Stimulated activated CD8-positive, alpha-beta memory T cell treated with anti-CD3 and anti-CD28 coated beads, Interleukin-15, amount 100 ng/mL, for 1 hour (primary cell): ENCODE measurements around the gene MYPOP.
"Not testable (repeated sequence)": the region's sequence is repeated elsewhere in the genome, so short reads cannot be mapped to it uniquely, and the experiment has no call there.

Experiments used
- DNase-seq: peaks from one replicate; pipeline ENCODE4 v3.0.0-alpha.2; 2020; ENCODE audit warnings: low read depth

The MYPOP gene

DNA sequence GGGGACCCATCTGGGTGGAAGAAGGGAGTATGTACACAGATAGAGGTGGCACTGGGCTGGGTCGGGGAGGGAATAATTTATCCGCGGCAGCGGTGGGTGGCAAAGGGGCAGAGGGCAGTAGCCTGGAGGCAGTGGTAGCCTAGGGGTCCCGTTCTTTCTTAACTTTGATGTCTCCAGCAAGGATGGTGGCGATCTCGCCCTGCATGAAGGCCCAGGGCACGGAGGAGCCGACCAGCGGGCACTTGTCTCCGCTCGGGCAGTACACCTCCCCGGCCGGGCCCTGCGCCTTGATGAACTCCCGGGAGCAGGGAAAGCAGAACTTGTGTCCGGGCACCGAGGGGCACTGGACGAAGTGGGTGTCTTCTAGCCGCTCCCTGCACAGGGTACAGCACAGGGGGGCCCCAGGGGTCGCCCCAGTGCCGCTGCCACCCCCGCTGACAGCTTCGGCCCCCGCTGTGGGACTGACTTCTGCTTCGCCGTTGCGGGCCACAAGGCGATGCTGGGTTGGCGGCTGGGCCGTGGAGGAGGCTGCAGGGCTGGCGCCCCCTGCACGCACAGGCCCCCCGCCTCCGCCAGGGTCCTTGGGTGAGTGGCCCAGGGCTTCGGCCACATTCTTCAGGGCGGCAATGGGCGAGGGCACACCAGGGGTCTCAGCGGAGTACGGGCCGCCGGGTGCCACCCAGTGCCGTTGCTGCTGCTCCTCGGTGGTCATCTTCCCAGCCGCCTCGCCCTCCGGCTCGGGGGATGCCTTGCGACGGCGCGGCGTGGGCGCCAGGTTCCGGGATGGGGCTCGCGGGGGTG, 18.3 kb downstream of the MYPOP start:
- no peak for DNase-seq

- no peak for DNase-seq
Observed at GRCh38 chr19:45883586-45883880, 18.9 kb downstream of the MYPOP start.

GRCh38 chr19:45882652-45883585, 19.5 kb downstream of the MYPOP start:
- peak; percentile 57 for DNase-seq

- no peak for DNase-seq
Observed at GRCh38 chr19:45881909-45882528, 20.4 kb downstream of the MYPOP start.

- no peak for DNase-seq
Observed at GRCh38 chr19:45881082-45881908, 21.1 kb downstream of the MYPOP start.

DNA sequence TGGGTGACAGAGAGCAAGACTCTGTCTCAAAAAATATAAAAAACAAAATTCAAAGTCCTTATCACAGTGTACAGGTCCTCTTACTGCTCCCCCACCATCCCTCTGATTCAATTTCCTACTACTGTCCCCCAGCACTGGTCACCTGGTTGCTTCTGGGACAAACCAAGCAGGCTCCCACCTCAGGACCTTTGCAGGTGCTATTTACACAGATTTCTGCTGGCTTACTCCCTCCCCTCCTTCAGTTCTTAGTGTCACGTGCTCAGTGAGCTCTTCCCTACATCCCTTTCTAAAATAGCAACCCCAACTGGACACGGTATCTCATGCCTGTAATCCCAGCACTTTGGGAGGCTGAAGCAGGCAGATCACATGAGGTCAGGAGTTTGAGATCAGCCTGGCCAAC, 22.4 kb downstream of the MYPOP start:
- DNase-seq: no peak

GRCh38 chr19:45879055-45879454, 23.4 kb downstream of the MYPOP start:
- no peak for DNase-seq

DNA sequence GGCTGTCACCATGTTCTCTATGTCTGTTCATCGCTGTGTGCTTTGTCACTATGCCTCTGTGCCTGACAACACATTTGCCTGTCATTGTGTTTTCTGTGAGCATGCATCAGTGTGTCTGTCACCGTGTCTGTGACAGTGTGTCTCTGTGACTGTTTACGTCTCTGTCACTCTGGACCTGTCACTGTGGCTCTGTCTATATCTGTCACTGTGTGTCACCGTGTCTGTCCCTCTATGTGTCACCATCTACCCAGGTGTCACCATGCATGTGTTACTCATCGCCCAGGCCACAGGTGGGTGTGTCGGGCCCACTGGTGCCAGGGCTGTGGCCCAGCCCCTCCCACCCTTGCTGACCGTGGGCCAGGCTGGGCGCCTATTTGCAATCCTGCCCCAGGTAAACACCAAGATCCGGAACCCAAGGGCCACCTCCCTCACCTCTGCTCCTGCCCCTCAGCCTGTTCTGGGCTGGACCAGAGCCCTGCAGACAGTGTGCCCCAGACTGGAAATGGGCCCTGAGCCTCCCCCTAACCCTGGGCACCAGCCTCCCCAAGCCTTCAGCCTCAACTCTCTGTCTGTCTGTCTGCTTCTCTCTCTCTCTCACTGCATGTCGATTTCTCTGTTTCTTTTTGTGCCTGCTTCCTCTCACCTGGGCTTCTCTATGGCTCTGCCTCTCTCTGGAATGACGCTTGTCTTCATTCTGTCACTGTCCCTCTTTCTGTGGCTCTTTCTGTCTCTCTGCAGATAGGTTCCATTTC, 24.2 kb downstream of the MYPOP start:
- DNase-seq: no peak

DNA sequence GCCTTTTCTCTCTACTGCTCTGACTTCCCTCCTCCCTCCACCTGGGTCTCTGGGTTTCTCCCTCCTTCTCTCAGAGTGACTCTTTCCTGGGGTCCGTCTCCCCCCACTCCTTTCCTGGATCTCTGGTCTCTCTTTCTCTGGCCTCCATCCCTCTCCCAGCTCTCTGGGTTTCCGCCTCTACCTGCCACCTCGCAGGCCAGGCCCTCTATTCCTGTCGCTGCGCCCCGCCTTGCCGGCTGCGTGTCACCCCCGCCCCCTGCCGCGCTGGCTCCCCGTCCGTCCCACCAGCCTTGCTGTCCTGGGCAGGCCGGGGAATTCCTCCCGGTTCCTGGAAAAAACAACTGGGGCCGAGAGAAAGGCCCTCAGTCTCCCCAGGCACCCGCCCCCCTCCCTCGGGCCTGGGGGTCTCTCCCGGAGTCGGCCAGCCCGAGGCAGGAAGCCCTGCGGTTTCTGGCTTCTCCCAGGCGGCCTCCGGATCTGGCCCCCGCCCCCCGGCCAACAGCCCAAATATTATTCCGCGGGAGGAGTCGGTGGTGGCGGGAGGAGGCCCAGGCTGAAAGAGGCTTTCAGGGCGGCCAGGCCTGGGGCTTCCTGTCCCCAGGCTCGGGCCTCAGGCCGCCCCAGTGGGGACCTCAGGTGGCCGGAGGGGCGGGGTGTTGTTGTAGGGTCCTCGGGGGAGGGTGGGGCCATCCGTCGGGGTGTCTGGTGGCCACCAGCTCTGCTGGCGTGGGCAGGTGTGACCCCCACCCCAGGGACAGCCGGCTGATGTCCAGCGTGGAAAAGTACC, 25.8 kb downstream of the MYPOP start:
- no peak for DNase-seq

- DNase-seq: no peak
Observed at GRCh38 chr19:45876161-45876410, 26.3 kb downstream of the MYPOP start.

DNA sequence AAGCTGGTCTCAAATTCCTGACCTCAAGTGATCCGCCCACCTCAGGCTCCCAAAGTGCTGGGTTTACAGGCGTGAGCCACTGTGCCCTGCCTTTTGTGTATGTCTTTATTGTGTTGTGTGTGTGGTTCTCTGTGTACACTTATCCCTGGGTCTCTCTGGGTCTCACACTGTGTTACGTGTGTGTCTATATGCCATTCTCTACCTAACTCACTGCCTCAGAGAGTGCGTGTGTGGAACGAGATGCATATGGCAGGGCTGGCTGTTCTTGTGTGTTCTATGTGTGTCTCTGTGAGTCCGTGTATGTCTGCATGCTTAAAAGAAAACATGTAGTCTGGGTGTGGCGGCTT, 27.8 kb downstream of the MYPOP start:
- no peak for DNase-seq

DNA sequence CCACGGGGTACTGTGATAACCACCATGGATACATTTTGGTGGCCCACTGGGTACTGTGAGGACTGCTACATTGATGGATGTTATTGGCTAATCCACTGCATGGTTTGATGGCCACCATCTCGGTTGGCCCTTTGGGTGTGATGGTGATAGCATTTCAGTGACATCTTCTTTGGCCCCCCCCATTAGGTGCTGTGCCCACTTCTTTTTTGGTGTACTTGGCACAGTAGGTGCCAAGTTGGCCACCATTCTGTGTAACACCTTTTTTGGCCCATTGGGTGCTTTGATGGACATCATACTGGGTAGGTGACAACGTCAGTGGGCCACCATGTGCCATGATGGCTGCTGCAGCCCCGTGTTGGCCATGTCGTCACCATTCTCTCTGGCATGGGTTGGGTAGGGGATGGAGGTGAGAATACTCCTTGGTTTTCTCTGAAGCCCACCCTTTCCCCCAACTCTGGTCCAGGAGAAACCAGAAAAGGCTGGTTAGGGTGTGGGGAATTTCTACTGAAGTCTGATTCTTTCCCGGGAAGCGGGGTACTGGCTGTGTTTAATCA, 29.1 kb downstream of the MYPOP start:
- no peak for DNase-seq

GRCh38 chr19:45872095-45872919, 30.1 kb downstream of the MYPOP start:
- DNase-seq: no peak

- DNase-seq: no peak
Observed at GRCh38 chr19:45870798-45871197, 31.6 kb downstream of the MYPOP start.

DNA sequence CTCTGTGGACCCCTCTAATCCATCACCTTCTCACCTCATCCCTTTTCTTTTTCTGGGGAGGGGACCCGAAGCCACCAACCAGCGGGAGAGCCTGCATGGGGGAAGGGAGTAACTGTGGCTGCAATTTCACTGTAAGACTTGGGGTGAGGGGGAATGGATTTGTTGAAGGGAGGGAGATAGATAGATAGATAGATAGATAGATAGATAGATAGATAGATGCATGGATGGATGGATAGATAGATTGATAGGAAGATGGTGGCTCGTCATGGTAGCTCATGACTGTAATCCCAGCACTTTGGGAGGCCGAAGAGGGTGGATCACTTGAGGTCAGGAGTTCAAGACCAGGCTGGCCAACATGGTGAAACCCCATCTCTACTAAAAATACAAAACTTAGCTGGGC, 35.2 kb downstream of the MYPOP start:
- DNase-seq: not testable (repeated sequence)

DNA sequence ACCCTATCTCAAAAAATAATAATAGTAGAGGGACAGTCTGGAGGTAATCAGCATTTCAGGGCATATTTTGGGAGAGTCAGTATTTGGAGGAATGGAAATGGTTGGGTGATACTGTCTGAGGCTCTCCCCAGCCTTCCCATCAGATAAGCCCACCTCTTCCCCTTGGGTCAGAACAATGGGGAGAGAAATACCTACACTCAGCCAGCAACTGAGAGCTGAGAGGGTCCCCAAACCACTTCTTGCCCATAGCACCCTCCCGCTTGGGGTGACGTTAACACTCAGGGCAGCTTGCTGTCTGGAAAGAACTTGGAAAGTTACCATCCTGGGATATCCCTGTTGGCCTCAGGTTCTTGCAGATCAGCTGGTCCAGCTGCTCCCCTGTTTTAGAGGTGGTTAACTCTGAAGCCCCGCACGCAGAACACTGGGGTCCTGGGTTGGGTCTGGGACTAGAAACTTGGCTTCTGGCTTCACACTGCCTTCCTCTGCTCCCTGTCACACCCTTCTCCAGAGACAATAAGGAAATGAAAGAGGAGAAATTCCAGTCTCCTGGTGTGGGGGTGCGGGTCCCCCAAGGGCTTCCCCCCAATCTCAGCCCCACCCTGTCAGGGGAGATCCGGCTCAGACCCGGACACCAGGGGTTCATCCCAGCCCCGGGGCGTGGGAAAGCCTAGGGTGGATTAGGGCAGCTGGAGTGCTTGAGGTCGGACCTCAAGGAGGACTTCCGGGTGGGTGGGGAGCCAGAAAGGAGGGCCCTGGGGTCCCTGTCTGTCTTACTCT, 35.8 kb downstream of the MYPOP start:
- DNase-seq: no peak

DNA sequence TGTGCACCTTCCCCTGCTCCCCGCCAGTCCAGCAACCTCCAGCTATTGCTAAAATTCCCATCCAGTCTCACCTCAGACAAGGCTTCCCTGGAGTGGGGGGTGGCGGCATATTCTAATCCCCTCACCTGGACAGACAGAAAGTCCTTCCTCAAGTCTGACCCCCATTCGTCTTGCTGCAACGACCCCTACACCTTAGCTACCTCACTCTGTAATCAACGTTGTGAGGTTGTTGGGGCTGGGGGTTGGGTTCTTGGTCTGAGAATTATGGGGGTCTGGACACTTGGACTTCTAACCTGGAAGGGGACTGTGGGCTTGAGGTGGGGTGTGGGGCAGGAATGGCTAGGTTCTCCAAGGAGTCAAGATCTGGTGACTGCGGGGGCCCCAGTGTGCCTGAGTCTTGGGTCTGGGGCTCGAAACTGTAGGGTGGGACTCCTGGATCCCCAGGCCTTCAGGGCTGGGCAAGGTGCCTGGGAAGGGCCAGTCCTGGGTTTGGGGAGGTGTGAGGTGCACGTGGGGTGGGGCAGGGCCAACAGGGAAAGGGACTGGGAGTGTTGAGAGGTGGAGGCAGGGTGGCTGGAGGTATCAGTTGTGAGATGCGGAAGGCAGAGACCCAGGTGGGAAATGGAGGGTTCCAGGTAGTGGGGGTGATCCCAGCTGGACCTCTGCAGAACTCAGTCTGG, 37.0 kb downstream of the MYPOP start:
- DNase-seq: no peak

DNA sequence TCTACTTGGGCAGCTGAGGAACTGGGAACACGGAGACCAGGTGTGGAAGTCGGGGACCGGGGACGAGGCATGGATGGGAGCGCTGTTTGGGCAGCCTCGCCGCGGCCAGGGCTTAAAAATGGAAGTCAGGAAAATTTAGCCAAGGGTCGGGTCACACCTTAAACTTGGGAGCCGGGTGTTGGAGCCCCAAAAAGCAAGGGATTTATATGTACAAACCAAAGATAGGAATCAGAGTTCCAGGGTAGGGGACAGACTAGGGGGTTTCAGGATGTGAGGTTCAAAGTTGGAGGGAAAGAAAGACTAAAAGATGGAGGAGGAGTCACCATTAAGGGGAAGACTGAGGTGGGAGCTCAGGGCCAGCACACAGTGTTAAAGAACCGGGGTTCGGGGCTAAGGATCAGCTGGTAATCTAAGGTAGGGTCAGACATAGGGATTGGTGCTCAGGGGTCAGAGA, 37.8 kb downstream of the MYPOP start:
- no peak for DNase-seq
